ENCODE measurements around the gene POU2F1.

GRCh38 chr1:167463875-167464575, 243.3 kb downstream of the POU2F1 start:
- TF ChIP-seq CTCF (IDR thresholded peaks at IDR 0.05) (no peak), POLR2A (IDR thresholded peaks at IDR 0.05) (no peak)

All from thyroid gland (tissue), 4 donors.